WERI-Rb-1 (cell line): ENCODE results near the gene SLC47A1.
"Not testable (repeated sequence)": the region's sequence is repeated elsewhere in the genome, so short reads cannot be mapped to it uniquely, and the experiment has no call there.

ENCODE experiments used
- DNase-seq: peaks from one replicate; pipeline ENCODE4 v3.0.0-alpha.2; 2020
- H3K27ac ChIP-seq: fragments of 250-450 bp; sonication (Bioruptor Pico); 2 replicates; pipeline ENCODE4 v1.5.1; 2020; ENCODE audit warnings: mild to moderate bottlenecking, moderate library complexity
- H3K27me3 ChIP-seq: fragments of 250-450 bp; sonication (Bioruptor Pico); 2 replicates; pipeline ENCODE4 v1.5.1; 2021; ENCODE audit warnings: mild to moderate bottlenecking, low read depth, moderate library complexity; ENCODE audit not compliant: insufficient read depth, severe bottlenecking
- H3K36me3 ChIP-seq: fragments of 250-450 bp; sonication (Bioruptor Pico); 2 replicates; pipeline ENCODE4 v1.5.1; 2020; ENCODE audit warnings: mild to moderate bottlenecking, moderate library complexity
- H3K4me3 ChIP-seq: 2 replicates; pipeline ENCODE4 v1.5.1; 2011; ENCODE audit warnings: low read depth, mild to moderate bottlenecking, control low read depth, low read length
- H3K9me3 ChIP-seq: fragments of 250-450 bp; sonication (Bioruptor Pico); 2 replicates; pipeline ENCODE4 v1.5.1; 2021; ENCODE audit warnings: mild to moderate bottlenecking, moderate library complexity; ENCODE audit not compliant: severe bottlenecking
- TF ChIP-seq, protein P1 (sequence below): IDR thresholded peaks from 2 replicates; pipeline ENCODE4 v1.5.1; 2011; ENCODE audit warnings: low read depth, mild to moderate bottlenecking, control low read depth, inconsistent platforms, low read length

SLC47A1 gene

DNA sequence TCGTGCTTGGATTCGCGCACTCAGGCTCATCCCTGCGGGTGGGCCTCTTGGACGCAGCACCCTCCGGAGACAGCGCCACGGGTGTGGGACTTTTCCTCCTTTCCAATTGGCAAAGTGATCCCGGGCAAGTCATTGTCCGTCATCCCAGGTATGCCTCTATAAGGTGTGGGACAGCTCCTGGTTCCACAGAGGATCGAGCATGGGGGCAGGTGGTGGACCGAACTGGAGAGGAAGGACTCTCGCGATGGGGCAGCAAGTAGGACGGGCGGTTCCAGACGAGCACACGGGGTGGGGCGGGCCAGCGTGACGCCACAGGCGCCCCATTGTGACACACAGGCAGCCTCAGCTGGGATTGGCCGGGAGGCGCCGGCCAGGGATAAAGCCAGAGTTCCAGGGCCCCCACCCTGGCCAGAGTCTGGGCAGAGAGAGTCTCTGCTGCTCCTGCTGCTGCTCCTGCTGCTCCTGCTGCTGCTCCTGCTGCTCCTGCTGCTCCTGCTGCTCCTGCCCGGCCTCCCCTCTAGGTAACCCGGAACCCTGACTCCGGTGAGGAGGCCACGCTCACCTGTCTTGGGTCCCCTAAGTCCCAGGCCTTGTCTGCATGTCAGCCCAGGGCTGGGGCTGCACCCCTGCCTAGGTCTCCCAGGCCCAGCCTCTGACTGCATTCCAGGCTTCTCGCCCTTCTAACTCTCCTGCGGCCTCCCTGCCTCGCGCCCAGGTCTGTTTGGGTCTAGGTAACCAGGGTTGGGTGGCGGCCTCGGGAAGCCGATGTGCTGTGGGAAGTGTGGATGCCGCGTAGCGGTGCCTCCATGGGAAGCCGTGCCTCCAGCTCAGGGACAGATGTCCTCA is 38.5 kb upstream of the SLC47A1 start:
- H3K4me3 ChIP-seq, result no peak overlapping the region
- no peaks in the 10 kb centered on the region for H3K27me3 ChIP-seq
- H3K27ac ChIP-seq, result no peak overlapping the region

DNA sequence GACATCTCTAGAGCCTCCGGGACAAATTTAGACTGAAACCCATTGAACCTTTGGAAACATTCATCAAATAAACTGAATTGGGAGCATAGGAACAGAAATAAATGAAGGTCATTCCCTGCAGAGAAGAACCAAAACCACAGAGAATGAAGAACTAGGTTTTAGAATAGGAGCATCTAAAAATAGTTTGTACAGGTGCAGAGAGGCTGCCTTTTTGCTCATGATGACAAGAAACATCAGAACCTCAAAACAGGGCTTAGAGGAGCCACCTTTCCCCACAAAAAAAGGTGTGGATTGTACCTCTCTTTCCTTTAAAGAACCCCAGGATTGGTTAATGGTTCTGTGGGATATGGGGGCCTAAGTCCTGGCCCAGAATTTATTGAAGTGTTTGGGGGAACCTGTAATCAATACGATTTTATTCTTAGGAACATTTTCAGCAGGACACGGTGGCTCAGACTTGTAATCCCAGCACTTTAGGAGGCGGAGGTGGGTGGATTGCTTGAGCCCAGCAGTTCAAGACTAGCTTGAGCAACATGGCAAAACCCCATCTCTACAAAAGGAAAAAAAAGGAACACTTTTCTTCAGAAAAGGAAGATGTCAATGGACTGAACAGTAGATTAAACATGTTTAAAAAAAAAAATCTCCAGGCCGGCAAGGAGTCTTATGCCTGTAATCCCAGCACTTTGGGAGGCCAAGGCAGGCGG is 37.7 kb upstream of the SLC47A1 start:
- H3K9me3 ChIP-seq, result no peaks in the 10 kb centered on the region
- H3K27me3 ChIP-seq, result no peaks in the 10 kb centered on the region
- H3K4me3 ChIP-seq, result no peak overlapping the region
- TF ChIP-seq, protein P1, sequence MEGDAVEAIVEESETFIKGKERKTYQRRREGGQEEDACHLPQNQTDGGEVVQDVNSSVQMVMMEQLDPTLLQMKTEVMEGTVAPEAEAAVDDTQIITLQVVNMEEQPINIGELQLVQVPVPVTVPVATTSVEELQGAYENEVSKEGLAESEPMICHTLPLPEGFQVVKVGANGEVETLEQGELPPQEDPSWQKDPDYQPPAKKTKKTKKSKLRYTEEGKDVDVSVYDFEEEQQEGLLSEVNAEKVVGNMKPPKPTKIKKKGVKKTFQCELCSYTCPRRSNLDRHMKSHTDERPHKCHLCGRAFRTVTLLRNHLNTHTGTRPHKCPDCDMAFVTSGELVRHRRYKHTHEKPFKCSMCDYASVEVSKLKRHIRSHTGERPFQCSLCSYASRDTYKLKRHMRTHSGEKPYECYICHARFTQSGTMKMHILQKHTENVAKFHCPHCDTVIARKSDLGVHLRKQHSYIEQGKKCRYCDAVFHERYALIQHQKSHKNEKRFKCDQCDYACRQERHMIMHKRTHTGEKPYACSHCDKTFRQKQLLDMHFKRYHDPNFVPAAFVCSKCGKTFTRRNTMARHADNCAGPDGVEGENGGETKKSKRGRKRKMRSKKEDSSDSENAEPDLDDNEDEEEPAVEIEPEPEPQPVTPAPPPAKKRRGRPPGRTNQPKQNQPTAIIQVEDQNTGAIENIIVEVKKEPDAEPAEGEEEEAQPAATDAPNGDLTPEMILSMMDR, result no peak
- DNase-seq, result no peak
- no peaks in the 10 kb centered on the region for H3K36me3 ChIP-seq
- H3K27ac ChIP-seq, result no peak overlapping the region

More for the DNA sequence above, 38.5 kb upstream of the SLC47A1 start:
- TF ChIP-seq, protein P1, result no peak
- H3K36me3 ChIP-seq, result no peaks in the 10 kb centered on the region
- H3K9me3 ChIP-seq, result no peaks in the 10 kb centered on the region
- no peak for DNase-seq

DNA sequence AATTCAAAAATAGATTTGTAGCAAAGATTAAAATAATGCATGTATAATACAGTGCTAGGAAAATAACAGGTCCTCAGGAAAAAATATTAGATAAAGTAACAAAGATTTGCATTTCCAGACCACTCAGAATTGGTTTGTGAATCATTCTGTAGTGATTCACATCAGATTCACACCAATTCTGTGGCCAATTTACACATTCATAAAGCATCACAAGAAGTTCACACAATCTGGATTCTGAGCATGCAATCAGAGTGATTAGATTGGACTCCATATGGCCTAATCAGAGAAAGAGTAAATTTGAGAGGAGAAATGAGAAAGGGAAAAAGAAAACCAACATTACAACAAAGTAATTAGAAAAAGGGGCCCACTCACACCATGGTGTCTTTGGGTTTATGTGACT is 36.0 kb upstream of the SLC47A1 start:
- no peaks in the 10 kb centered on the region for H3K27me3 ChIP-seq
- no peak overlapping the region for H3K27ac ChIP-seq
- no peaks in the 10 kb centered on the region for H3K36me3 ChIP-seq
- TF ChIP-seq, protein P1, result no peak
- no peaks in the 10 kb centered on the region for H3K9me3 ChIP-seq
- H3K4me3 ChIP-seq, result no peak overlapping the region
- no peak for DNase-seq

DNA sequence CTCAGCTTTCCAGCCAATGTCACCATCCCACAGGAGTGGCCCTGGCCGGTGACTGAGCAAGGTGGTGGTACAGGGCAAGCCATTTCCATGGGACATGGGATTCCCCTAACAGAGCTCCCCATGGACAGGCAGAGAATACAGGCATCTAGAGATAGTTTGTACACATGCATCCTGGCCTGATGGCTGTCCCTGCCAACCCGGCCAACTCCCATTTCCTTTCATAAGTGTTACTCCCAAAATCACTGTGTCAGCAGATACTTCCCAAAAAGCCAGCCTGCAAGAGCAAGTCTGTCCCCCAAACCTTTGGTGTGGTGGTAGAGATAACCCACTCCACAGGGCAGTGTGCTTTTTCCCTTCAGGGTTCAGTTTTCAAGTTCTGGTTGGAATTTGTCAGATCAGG is 32.4 kb upstream of the SLC47A1 start:
- Histone ChIP-seq H3K4me3 (no peak overlapping the region), H3K9me3 (no peaks in the 10 kb centered on the region), H3K36me3 (no peaks in the 10 kb centered on the region), H3K27me3 (no peaks in the 10 kb centered on the region), H3K27ac (no peak overlapping the region)
- TF ChIP-seq, protein P1, result no peak
- no peak for DNase-seq

DNA sequence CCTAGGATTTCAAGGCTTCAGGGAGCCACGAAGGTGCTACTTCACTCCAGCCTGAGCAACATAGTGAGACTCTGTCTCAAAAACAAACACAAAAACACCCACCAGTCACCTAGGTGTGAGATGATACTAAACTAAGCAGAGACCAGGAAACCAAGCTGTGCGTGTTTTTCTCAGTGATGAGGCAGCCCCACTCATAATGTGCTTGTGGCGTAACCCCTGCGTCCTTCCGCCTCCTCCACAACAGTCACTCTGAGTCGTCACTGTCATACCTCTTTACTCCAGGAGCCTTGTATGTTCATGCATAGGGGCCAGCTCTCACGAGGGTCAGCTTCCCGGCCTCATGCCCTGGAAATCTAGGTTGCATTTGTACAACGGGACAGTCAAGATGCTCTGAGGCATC is 31.1 kb upstream of the SLC47A1 start:
- no peak for DNase-seq
- TF ChIP-seq, protein P1, result no peak
- H3K27ac ChIP-seq, result no peak overlapping the region

DNA sequence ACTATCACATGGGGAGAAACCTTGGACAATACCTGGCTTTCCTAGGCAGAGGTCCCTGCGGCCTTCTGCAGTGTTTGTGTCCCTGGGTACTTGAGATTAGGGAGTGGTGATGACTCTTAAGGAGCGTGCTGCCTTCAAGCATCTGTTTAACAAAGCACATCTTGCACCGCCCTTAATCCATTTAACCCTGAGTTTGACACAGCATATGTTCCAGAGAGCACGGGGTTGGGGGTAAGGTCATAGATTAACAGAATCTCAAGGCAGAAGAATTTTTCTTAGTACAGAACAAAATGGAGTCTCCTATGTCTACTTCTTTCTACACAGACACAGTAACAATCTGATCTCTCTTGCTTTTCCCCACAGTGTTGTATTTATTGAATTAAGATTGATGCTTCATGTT is 28.1 kb upstream of the SLC47A1 start:
- H3K9me3 ChIP-seq, H3K36me3 ChIP-seq, H3K4me3 ChIP-seq, H3K27me3 ChIP-seq: not testable (repeated sequence)
- H3K27ac ChIP-seq, result peak overlapping the region; percentile 84
- DNase-seq, result peak; percentile 59

More for the DNA sequence above, 31.1 kb upstream of the SLC47A1 start:
- no peaks in the 10 kb centered on the region for H3K36me3 ChIP-seq
- H3K27me3 ChIP-seq, result no peaks in the 10 kb centered on the region
- H3K9me3 ChIP-seq, result no peaks in the 10 kb centered on the region
- no peak overlapping the region for H3K4me3 ChIP-seq
